Brain microvascular endothelial cell (primary cell): ENCODE results near the gene LEP.
A peak's percentile ranks its signal among the peaks of the same experiment; 100 is the strongest.
"Not testable (repeated sequence)": the region's sequence is repeated elsewhere in the genome, so short reads cannot be mapped to it uniquely, and the experiment has no call there.

Experiments
- DNase-seq: peaks from one replicate; pipeline ENCODE4 v3.0.0-alpha.2; 2020
- H3K27ac ChIP-seq: fragments of 250-450 bp; sonication (Bioruptor Pico); 2 replicates; pipeline ENCODE4 v1.5.1; 2020; ENCODE audit warnings: mild to moderate bottlenecking, moderate library complexity
- H3K27me3 ChIP-seq: fragments of 250-450 bp; sonication (Bioruptor Pico); replicated peaks from 2 replicates; pipeline ENCODE4 v1.5.1; 2020; ENCODE audit warnings: mild to moderate bottlenecking
- H3K36me3 ChIP-seq: fragments of 250-450 bp; sonication (Bioruptor Pico); replicated peaks from 2 replicates; pipeline ENCODE4 v1.5.1; 2020; ENCODE audit warnings: mild to moderate bottlenecking
- H3K4me3 ChIP-seq: 2 replicates; pipeline ENCODE4 v1.5.1; 2011; ENCODE audit warnings: low read depth, mild to moderate bottlenecking, control low read depth, low read length, moderate library complexity
- CTCF ChIP-seq: IDR thresholded peaks from 2 replicates; pipeline ENCODE4 v1.5.1; 2011; ENCODE audit warnings: low read depth, mild to moderate bottlenecking, moderate library complexity, low read length, control low read depth, inconsistent platforms; ENCODE audit errors: missing control alignments
- in situ Hi-C: cut with HindIII; loops from 2 replicates; pipeline ENCODE4 v1.10.0; 2017; ENCODE audit warnings: low sequenced_read_pairs, low pct_ligation_motif_present

Gene LEP

GRCh38 chr7:128231677-128232076 lies 9.4 kb upstream of the LEP start:
- no peak overlapping the region for H3K27ac ChIP-seq
- no peak overlapping the region for H3K4me3 ChIP-seq
- H3K36me3 ChIP-seq: no peaks in the 10 kb centered on the region
- DNase-seq: no peak
- in situ Hi-C loops: no loop called here
- no peak for TF ChIP-seq CTCF
- peaks cover 11% of the 10 kb centered on the region for H3K27me3 ChIP-seq

- in situ Hi-C loops: no loop called here
- H3K4me3 ChIP-seq: no peak overlapping the region
- H3K27ac ChIP-seq: no peak overlapping the region
- no peaks in the 10 kb centered on the region for H3K36me3 ChIP-seq
- no peak for TF ChIP-seq CTCF
- DNase-seq: no peak
- H3K27me3 ChIP-seq: peaks cover 11% of the 10 kb centered on the region
These were observed 7.6 kb upstream of the LEP start for GRCh38 chr7:128233471-128233870.

- no peak for DNase-seq
- H3K4me3 ChIP-seq: no peak overlapping the region
- TF ChIP-seq CTCF: no peak
- H3K27ac ChIP-seq: no peak overlapping the region
- H3K36me3 ChIP-seq: no peaks in the 10 kb centered on the region
- peaks cover 6% of the 10 kb centered on the region for H3K27me3 ChIP-seq
- in situ Hi-C loops: no loop called here
These were observed 6.5 kb upstream of the LEP start for GRCh38 chr7:128234476-128235026.

- DNase-seq: no peak
- in situ Hi-C loops: no loop called here
- Histone ChIP-seq H3K4me3 (no peak overlapping the region), H3K36me3 (no peaks in the 10 kb centered on the region), H3K27me3 (peaks cover 9% of the 10 kb centered on the region), H3K27ac (no peak overlapping the region)
- no peak for TF ChIP-seq CTCF
These were observed 5.6 kb upstream of the LEP start for GRCh38 chr7:128235471-128235870.

GRCh38 chr7:128236924-128237586 lies 4.0 kb upstream of the LEP start:
- Histone ChIP-seq H3K27me3 (peaks cover 24% of the 10 kb centered on the region), H3K36me3 (no peaks in the 10 kb centered on the region), H3K27ac (peak overlapping the region; percentile 33), H3K4me3 (no peak overlapping the region)
- in situ Hi-C loops: no loop called here
- TF ChIP-seq CTCF: no peak
- peak; percentile 84 for DNase-seq

- H3K27me3 ChIP-seq: peaks cover 39% of the 10 kb centered on the region
- H3K4me3 ChIP-seq, DNase-seq, in situ Hi-C loops, H3K36me3 ChIP-seq, H3K27ac ChIP-seq: not testable (repeated sequence)
These were observed 1.9 kb upstream of the LEP start for GRCh38 chr7:128239146-128239545.
